Left forelimb (tissue), 1 donor: ENCODE measurements around the gene HYI.
"Not testable (repeated sequence)": the region's sequence is repeated elsewhere in the genome, so short reads cannot be mapped to it uniquely, and the experiment has no call there.

Source experiments
- DNase-seq: peaks from one replicate; pipeline ENCODE4 v3.0.0-alpha.2; 2018; ENCODE audit warnings: low spot score

The HYI gene

GRCh38 chr1:43453442-43454269, at the start of gene HYI:
Gene HYI (minus strand): TSS chr1:43453931. CDS start chr1:43453793, 138 bp downstream.
- DNase-seq = peak; percentile 88

GRCh38 chr1:43501806-43502205, 48.1 kb upstream of the HYI start:
- not testable (repeated sequence) for DNase-seq

GRCh38 chr1:43499898-43500297, 46.2 kb upstream of the HYI start:
- DNase-seq = no peak

- DNase-seq = no peak
Observed at GRCh38 chr1:43495204-43495603, 41.5 kb upstream of the HYI start.

- DNase-seq = no peak
Observed at GRCh38 chr1:43493661-43494450, 40.1 kb upstream of the HYI start.

GRCh38 chr1:43492826-43493225, 39.1 kb upstream of the HYI start:
- DNase-seq = no peak

GRCh38 chr1:43491061-43491460, 37.3 kb upstream of the HYI start:
- no peak for DNase-seq

- no peak for DNase-seq
Observed at GRCh38 chr1:43488165-43488564, 34.4 kb upstream of the HYI start.

- no peak for DNase-seq
Observed at GRCh38 chr1:43484367-43484766, 30.6 kb upstream of the HYI start.

GRCh38 chr1:43482215-43482614, 28.5 kb upstream of the HYI start:
- no peak for DNase-seq

GRCh38 chr1:43481491-43481890, 27.8 kb upstream of the HYI start:
- no peak for DNase-seq

- no peak for DNase-seq
Observed at GRCh38 chr1:43479414-43479813, 25.7 kb upstream of the HYI start.

GRCh38 chr1:43477716-43478115, 24.0 kb upstream of the HYI start:
- DNase-seq = no peak

GRCh38 chr1:43475611-43476401, 22.1 kb upstream of the HYI start:
- DNase-seq = not testable (repeated sequence)

GRCh38 chr1:43473463-43473862, 19.7 kb upstream of the HYI start:
- DNase-seq = no peak

- not testable (repeated sequence) for DNase-seq
Observed at GRCh38 chr1:43472463-43473151, 18.9 kb upstream of the HYI start.

GRCh38 chr1:43472087-43472462, 18.3 kb upstream of the HYI start:
- no peak for DNase-seq

GRCh38 chr1:43469932-43470331, 16.2 kb upstream of the HYI start:
- no peak for DNase-seq

GRCh38 chr1:43468414-43468813, 14.7 kb upstream of the HYI start:
- DNase-seq = no peak

- DNase-seq = no peak
Observed at GRCh38 chr1:43466403-43466802, 12.7 kb upstream of the HYI start.

GRCh38 chr1:43465505-43466067, 11.9 kb upstream of the HYI start:
- DNase-seq = no peak
